AG04449 (cell line): ENCODE measurements around the gene ACACB.
A peak's percentile ranks its signal among the peaks of the same experiment; 100 is the strongest.

Source experiments
- CTCF ChIA-PET: fragments of 350-600 bp; formaldehyde crosslinking; extraction: SDS; loops from one replicate; lab custom pipeline; 2021; ENCODE audit warnings: antibody characterized with exemption; lab: Yijun Ruan, JAX
- POLR2A ChIA-PET: fragments of 400-600, 350-600 bp; formaldehyde crosslinking; extraction: SDS; loops from one replicate; lab custom pipeline; 2020; ENCODE audit warnings: antibody characterized with exemption, inconsistent platforms; lab: Yijun Ruan, JAX
- DNase-seq: peaks from one replicate; pipeline ENCODE4 v3.0.0-alpha.2; 2010; ENCODE audit warnings: low read depth, low spot score
- H3K4me3 ChIP-seq: 2 replicates; pipeline ENCODE4 v1.5.1; 2011; ENCODE audit warnings: low read depth, mild to moderate bottlenecking, control low read depth, low read length
- CTCF ChIP-seq: IDR thresholded peaks from one replicate; pipeline ENCODE4 v1.5.1; 2011; ENCODE audit warnings: mild to moderate bottlenecking, moderate library complexity, low read length, control low read depth, inconsistent platforms; ENCODE audit not compliant: insufficient read depth; ENCODE audit errors: missing control alignments

ACACB gene

GRCh38 chr12:109153821-109154441 lies 37.5 kb downstream of the ACACB start:
- peak overlapping the region; percentile 67 for H3K4me3 ChIP-seq
- ChIA-PET POLR2A (no interaction called here), CTCF (interaction anchor here (0.9 kb wide), 1 partner anchor 42 kb away, joined by 4 read pairs; no protein-coding TSS in a partner anchor)
- no peak for TF ChIP-seq CTCF
- DNase-seq, result no peak

GRCh38 chr12:109154451-109155438 lies 38.4 kb downstream of the ACACB start:
- TF ChIP-seq CTCF, result no peak
- no peak for DNase-seq
- peak overlapping the region; percentile 67 for H3K4me3 ChIP-seq
- ChIA-PET POLR2A (no interaction called here), CTCF (interaction anchor here (0.6 to 0.9 kb wide), 5 partner anchors 19 to 43 kb away, joined by 3 to 4 read pairs (median 3); no protein-coding TSS in a partner anchor)

GRCh38 chr12:109156036-109156435 lies 39.6 kb downstream of the ACACB start:
- TF ChIP-seq CTCF, result no peak
- H3K4me3 ChIP-seq, result no peak overlapping the region
- CTCF ChIA-PET, result no interaction called here
- DNase-seq, result no peak
- POLR2A ChIA-PET, result no interaction called here

- POLR2A ChIA-PET, result no interaction called here
- no peak for DNase-seq
- no peak for TF ChIP-seq CTCF
- CTCF ChIA-PET, result no interaction called here
- no peak overlapping the region for H3K4me3 ChIP-seq
Measured at GRCh38 chr12:109156586-109156985, 40.2 kb downstream of the ACACB start.

- DNase-seq, result no peak
- ChIA-PET CTCF (no interaction called here), POLR2A (no interaction called here)
- TF ChIP-seq CTCF, result no peak
- no peak overlapping the region for H3K4me3 ChIP-seq
Measured at GRCh38 chr12:109157986-109158385, 41.6 kb downstream of the ACACB start.

- POLR2A ChIA-PET, result interaction anchor here (0.6 kb wide), 1 partner anchor 210 kb away, joined by 3 read pairs; no protein-coding TSS in a partner anchor
- CTCF ChIA-PET, result no interaction called here
- TF ChIP-seq CTCF, result no peak
- DNase-seq, result no peak
- no peak overlapping the region for H3K4me3 ChIP-seq
Measured at GRCh38 chr12:109160433-109160832, 44.0 kb downstream of the ACACB start.
